Measurements from ENCODE around the gene ELL2.
"Not testable (repeated sequence)": the region's sequence is repeated elsewhere in the genome, so short reads cannot be mapped to it uniquely, and the experiment has no call there.

ELL2 gene

GRCh38 chr5:95930141-95930930 is 31.3 kb downstream of the ELL2 start:
- DNase-seq (ENCODE audit: low read depth in 2 of 2) = no peak

- DNase-seq (ENCODE audit: low read depth in 2 of 2) = no peak
These were observed 32.9 kb downstream of the ELL2 start for GRCh38 chr5:95928724-95929253.

- DNase-seq (ENCODE audit: low read depth in 2 of 2) = no peak
These were observed 33.5 kb downstream of the ELL2 start for GRCh38 chr5:95927927-95928723.

GRCh38 chr5:95927300-95927699 is 34.4 kb downstream of the ELL2 start:
- not testable (repeated sequence) for DNase-seq (ENCODE audit: low read depth in 2 of 2)

GRCh38 chr5:95925939-95926338 is 35.7 kb downstream of the ELL2 start:
- no peak for DNase-seq (ENCODE audit: low read depth in 2 of 2)

- no peak for DNase-seq (ENCODE audit: low read depth in 2 of 2)
These were observed 36.3 kb downstream of the ELL2 start for GRCh38 chr5:95925378-95925744.

GRCh38 chr5:95924720-95925377 is 36.8 kb downstream of the ELL2 start:
- DNase-seq (ENCODE audit: low read depth in 2 of 2) = no peak

- DNase-seq (ENCODE audit: low read depth in 2 of 2) = no peak
These were observed 37.6 kb downstream of the ELL2 start for GRCh38 chr5:95923918-95924544.

GRCh38 chr5:95922798-95923197 is 38.9 kb downstream of the ELL2 start:
- DNase-seq (ENCODE audit: low read depth in 2 of 2) = no peak

- DNase-seq (ENCODE audit: low read depth in 2 of 2) = no peak
These were observed 40.1 kb downstream of the ELL2 start for GRCh38 chr5:95921501-95921900.

- no peak for DNase-seq (ENCODE audit: low read depth in 2 of 2)
These were observed 40.8 kb downstream of the ELL2 start for GRCh38 chr5:95920822-95921221.

- DNase-seq (ENCODE audit: low read depth in 2 of 2) = no peak
These were observed 42.0 kb downstream of the ELL2 start for GRCh38 chr5:95919658-95920057.

- no peak for DNase-seq (ENCODE audit: low read depth in 2 of 2)
These were observed 43.1 kb downstream of the ELL2 start for GRCh38 chr5:95918421-95919006.

- no peak for DNase-seq (ENCODE audit: low read depth in 2 of 2)
These were observed 44.4 kb downstream of the ELL2 start for GRCh38 chr5:95917207-95917606.

- DNase-seq (ENCODE audit: low read depth in 2 of 2) = no peak
These were observed 45.0 kb downstream of the ELL2 start for GRCh38 chr5:95916687-95917085.

- no peak for DNase-seq (ENCODE audit: low read depth in 2 of 2)
These were observed 45.5 kb downstream of the ELL2 start for GRCh38 chr5:95915999-95916686.

GRCh38 chr5:95913663-95914062 is 48.0 kb downstream of the ELL2 start:
- no peak for DNase-seq (ENCODE audit: low read depth in 2 of 2)

GRCh38 chr5:95912029-95912428 is 49.6 kb downstream of the ELL2 start:
- DNase-seq (ENCODE audit: low read depth in 2 of 2) = no peak

- no peak for DNase-seq (ENCODE audit: low read depth in 2 of 2)
These were observed 51.1 kb downstream of the ELL2 start for GRCh38 chr5:95910521-95910920.

GRCh38 chr5:95909738-95910137 is 51.9 kb downstream of the ELL2 start:
- DNase-seq (ENCODE audit: low read depth in 2 of 2) = no peak

GRCh38 chr5:95908799-95909198 is 52.9 kb downstream of the ELL2 start:
- no peak for DNase-seq (ENCODE audit: low read depth in 2 of 2)
